Measurements from ENCODE around the gene B4GALT7. TPM values are rescaled to one million over a fixed set of nuclear protein-coding genes. Genes with fewer than 3 reads are reported as not detected.
A peak's percentile ranks its signal among the peaks of the same experiment; 100 is the strongest.

The B4GALT7 gene
- polyA plus RNA-seq, 1 donor, result 22.5 TPM

GRCh38 chr5:177601577-177602457 is 1.9 kb downstream of the B4GALT7 start:
- Histone ChIP-seq H3K9me3 (ENCODE audit: control insufficient read depth, low read depth, low read length) (no peaks in the 10 kb centered on the region), H3K4me1 (ENCODE audit: control insufficient read depth, insufficient read depth, low read length) (peaks cover 7% of the 10 kb centered on the region), H3K4me3 (ENCODE audit: low read length) (no peak overlapping the region), H3K36me3 (ENCODE audit: control insufficient read depth, insufficient read depth, low read length) (peaks cover 14% of the 10 kb centered on the region), H3K27me3 (ENCODE audit: control insufficient read depth, insufficient read depth, low read length) (no peaks in the 10 kb centered on the region), H3K27ac (ENCODE audit: low read length) (no peak overlapping the region)
- DNase-seq, result no peak
- no CpG with 5 or more reads among the region's 13 CpGs for WGBS (ENCODE audit: insufficient coverage, low lambda C conversion rate)

GRCh38 chr5:177602458-177602830 is 2.5 kb downstream of the B4GALT7 start:
- peaks cover 12% of the 10 kb centered on the region for H3K4me1 ChIP-seq (ENCODE audit: control insufficient read depth, insufficient read depth, low read length)
- H3K27ac ChIP-seq (ENCODE audit: low read length), result no peak overlapping the region
- no peak for DNase-seq
- no peaks in the 10 kb centered on the region for H3K9me3 ChIP-seq (ENCODE audit: control insufficient read depth, low read depth, low read length)
- H3K36me3 ChIP-seq (ENCODE audit: control insufficient read depth, insufficient read depth, low read length), result peaks cover 13% of the 10 kb centered on the region
- no CpG with 5 or more reads among the region's 4 CpGs for WGBS (ENCODE audit: insufficient coverage, low lambda C conversion rate)
- no peaks in the 10 kb centered on the region for H3K27me3 ChIP-seq (ENCODE audit: control insufficient read depth, insufficient read depth, low read length)
- H3K4me3 ChIP-seq (ENCODE audit: low read length), result no peak overlapping the region

GRCh38 chr5:177603631-177604030 is 3.7 kb downstream of the B4GALT7 start:
- Histone ChIP-seq H3K27ac (ENCODE audit: low read length) (no peak overlapping the region), H3K9me3 (ENCODE audit: control insufficient read depth, low read depth, low read length) (no peaks in the 10 kb centered on the region), H3K4me1 (ENCODE audit: control insufficient read depth, insufficient read depth, low read length) (peaks cover 12% of the 10 kb centered on the region), H3K4me3 (ENCODE audit: low read length) (no peak overlapping the region), H3K27me3 (ENCODE audit: control insufficient read depth, insufficient read depth, low read length) (no peaks in the 10 kb centered on the region), H3K36me3 (ENCODE audit: control insufficient read depth, insufficient read depth, low read length) (peaks cover 18% of the 10 kb centered on the region)
- no CpG with 5 or more reads among the region's 8 CpGs for WGBS (ENCODE audit: insufficient coverage, low lambda C conversion rate)
- DNase-seq, result no peak

- no CpG with 5 or more reads among the region's 27 CpGs for WGBS (ENCODE audit: insufficient coverage, low lambda C conversion rate)
- H3K4me1 ChIP-seq (ENCODE audit: control insufficient read depth, insufficient read depth, low read length), result peaks cover 12% of the 10 kb centered on the region
- no peak for DNase-seq
Observed at GRCh38 chr5:177604116-177604521, 4.2 kb downstream of the B4GALT7 start.

GRCh38 chr5:177604656-177605055 is 4.7 kb downstream of the B4GALT7 start:
- no peak for DNase-seq
- H3K27ac ChIP-seq (ENCODE audit: low read length), result no peak overlapping the region
- no CpG with 5 or more reads among the region's 5 CpGs for WGBS (ENCODE audit: insufficient coverage, low lambda C conversion rate)
- H3K4me1 ChIP-seq (ENCODE audit: control insufficient read depth, insufficient read depth, low read length), result peaks cover 12% of the 10 kb centered on the region
- H3K36me3 ChIP-seq (ENCODE audit: control insufficient read depth, insufficient read depth, low read length), result peaks cover 28% of the 10 kb centered on the region
- no peaks in the 10 kb centered on the region for H3K9me3 ChIP-seq (ENCODE audit: control insufficient read depth, low read depth, low read length)
- no peak overlapping the region for H3K4me3 ChIP-seq (ENCODE audit: low read length)
- H3K27me3 ChIP-seq (ENCODE audit: control insufficient read depth, insufficient read depth, low read length), result no peaks in the 10 kb centered on the region

More at GRCh38 chr5:177604116-177604521, 4.2 kb downstream of the B4GALT7 start:
- Histone ChIP-seq H3K27me3 (ENCODE audit: control insufficient read depth, insufficient read depth, low read length) (no peaks in the 10 kb centered on the region), H3K4me3 (ENCODE audit: low read length) (no peak overlapping the region), H3K36me3 (ENCODE audit: control insufficient read depth, insufficient read depth, low read length) (peaks cover 23% of the 10 kb centered on the region), H3K9me3 (ENCODE audit: control insufficient read depth, low read depth, low read length) (no peaks in the 10 kb centered on the region), H3K27ac (ENCODE audit: low read length) (no peak overlapping the region)

GRCh38 chr5:177605078-177605477 is 5.1 kb downstream of the B4GALT7 start:
- 100% methylated on average over 1 of the region's 5 CpGs for WGBS (ENCODE audit: insufficient coverage, low lambda C conversion rate)
- no peak overlapping the region for H3K27ac ChIP-seq (ENCODE audit: low read length)
- DNase-seq, result peak in 1 of 2 donors; percentile 14

GRCh38 chr5:177605667-177606066 is 5.7 kb downstream of the B4GALT7 start:
- Histone ChIP-seq H3K4me1 (ENCODE audit: control insufficient read depth, insufficient read depth, low read length) (peaks cover 12% of the 10 kb centered on the region), H3K9me3 (ENCODE audit: control insufficient read depth, low read depth, low read length) (no peaks in the 10 kb centered on the region), H3K36me3 (ENCODE audit: control insufficient read depth, insufficient read depth, low read length) (peaks cover 31% of the 10 kb centered on the region), H3K27ac (ENCODE audit: low read length) (no peak overlapping the region), H3K4me3 (ENCODE audit: low read length) (no peak overlapping the region), H3K27me3 (ENCODE audit: control insufficient read depth, insufficient read depth, low read length) (no peaks in the 10 kb centered on the region)
- no peak for DNase-seq
- no CpG with 5 or more reads among the region's 6 CpGs for WGBS (ENCODE audit: insufficient coverage, low lambda C conversion rate)

More at GRCh38 chr5:177605078-177605477, 5.1 kb downstream of the B4GALT7 start:
- H3K27me3 ChIP-seq (ENCODE audit: control insufficient read depth, insufficient read depth, low read length), result no peaks in the 10 kb centered on the region
- no peak overlapping the region for H3K4me3 ChIP-seq (ENCODE audit: low read length)
- H3K36me3 ChIP-seq (ENCODE audit: control insufficient read depth, insufficient read depth, low read length), result peaks cover 31% of the 10 kb centered on the region
- H3K4me1 ChIP-seq (ENCODE audit: control insufficient read depth, insufficient read depth, low read length), result peaks cover 12% of the 10 kb centered on the region
- no peaks in the 10 kb centered on the region for H3K9me3 ChIP-seq (ENCODE audit: control insufficient read depth, low read depth, low read length)

- no peak for DNase-seq
- Histone ChIP-seq H3K4me1 (ENCODE audit: control insufficient read depth, insufficient read depth, low read length) (peaks cover 6% of the 10 kb centered on the region), H3K27me3 (ENCODE audit: control insufficient read depth, insufficient read depth, low read length) (no peaks in the 10 kb centered on the region), H3K4me3 (ENCODE audit: low read length) (no peak overlapping the region), H3K36me3 (ENCODE audit: control insufficient read depth, insufficient read depth, low read length) (peaks cover 31% of the 10 kb centered on the region), H3K9me3 (ENCODE audit: control insufficient read depth, low read depth, low read length) (no peaks in the 10 kb centered on the region), H3K27ac (ENCODE audit: low read length) (no peak overlapping the region)
- WGBS (ENCODE audit: insufficient coverage, low lambda C conversion rate), result 92% methylated on average over 7 of the region's 22 CpGs
Observed at GRCh38 chr5:177606071-177607051, 6.4 kb downstream of the B4GALT7 start.

GRCh38 chr5:177607115-177607451 is 7.2 kb downstream of the B4GALT7 start:
- no CpG with 5 or more reads among the region's 11 CpGs for WGBS (ENCODE audit: insufficient coverage, low lambda C conversion rate)
- no peaks in the 10 kb centered on the region for H3K9me3 ChIP-seq (ENCODE audit: control insufficient read depth, low read depth, low read length)
- peaks cover 6% of the 10 kb centered on the region for H3K4me1 ChIP-seq (ENCODE audit: control insufficient read depth, insufficient read depth, low read length)
- H3K27ac ChIP-seq (ENCODE audit: low read length), result peak overlapping the region; percentile 9
- H3K36me3 ChIP-seq (ENCODE audit: control insufficient read depth, insufficient read depth, low read length), result peaks cover 33% of the 10 kb centered on the region
- no peaks in the 10 kb centered on the region for H3K27me3 ChIP-seq (ENCODE audit: control insufficient read depth, insufficient read depth, low read length)
- DNase-seq, result no peak
- no peak overlapping the region for H3K4me3 ChIP-seq (ENCODE audit: low read length)

GRCh38 chr5:177607452-177608192 is 7.7 kb downstream of the B4GALT7 start:
- DNase-seq, result peak; percentile 81 to 83
- H3K27me3 ChIP-seq (ENCODE audit: control insufficient read depth, insufficient read depth, low read length), result no peaks in the 10 kb centered on the region
- H3K36me3 ChIP-seq (ENCODE audit: control insufficient read depth, insufficient read depth, low read length), result peaks cover 33% of the 10 kb centered on the region
- WGBS (ENCODE audit: insufficient coverage, low lambda C conversion rate), result no CpG with 5 or more reads among the region's 15 CpGs
- peaks cover 6% of the 10 kb centered on the region for H3K4me1 ChIP-seq (ENCODE audit: control insufficient read depth, insufficient read depth, low read length)
- no peak overlapping the region for H3K4me3 ChIP-seq (ENCODE audit: low read length)
- no peak overlapping the region for H3K27ac ChIP-seq (ENCODE audit: low read length)
- no peaks in the 10 kb centered on the region for H3K9me3 ChIP-seq (ENCODE audit: control insufficient read depth, low read depth, low read length)

Measured in large intestine (tissue), 3 donors.